SK-N-MC (cell line): ENCODE measurements around the gene ALOX5AP.

Source experiments
- FOXP2 ChIP-seq: optimal IDR thresholded peaks from 2 replicates; pipeline ENCODE3; 2011; ENCODE audit warnings: mild to moderate bottlenecking, moderate library complexity; ENCODE audit not compliant: insufficient read depth; ENCODE audit errors: extremely low read length, control extremely low read depth
- POLR2AphosphoS5 ChIP-seq: IDR thresholded peaks from 2 replicates; pipeline ENCODE4 v1.6.1; 2012; ENCODE audit warnings: mild to moderate bottlenecking, low read depth, low read length, borderline replicate concordance

DNA sequence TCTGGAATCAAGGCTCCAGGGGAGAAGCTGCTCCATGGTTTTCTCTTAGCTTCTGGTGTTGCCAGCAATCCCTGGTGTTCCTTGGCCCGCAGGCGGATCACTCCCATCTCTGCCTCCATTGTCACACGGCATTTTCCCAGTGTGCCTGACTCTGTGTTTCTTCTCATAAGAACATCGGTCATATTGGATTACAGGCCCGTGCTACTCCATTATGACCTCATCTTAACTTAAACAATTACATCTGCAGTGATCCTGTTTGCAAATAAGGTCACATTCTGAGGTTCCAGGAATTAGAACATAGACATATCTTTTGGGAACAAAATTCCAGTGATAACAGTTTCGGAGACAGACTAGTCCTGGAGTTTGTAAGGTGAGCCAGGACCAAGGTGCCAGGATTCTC, 23.5 kb upstream of the ALOX5AP start:
- TF ChIP-seq POLR2AphosphoS5 (no peak), FOXP2 (no peak)
